ENCODE results near the gene GLIS1. TPM values are rescaled to one million over a fixed set of nuclear protein-coding genes. Genes with fewer than 3 reads are reported as not detected.
A peak's percentile ranks its signal among the peaks of the same experiment; 100 is the strongest.

GLIS1 gene
- total and polyA plus RNA-seq, 8 donors = 0.20 to 4.8 (median 0.55) TPM; not detected in 1

DNA sequence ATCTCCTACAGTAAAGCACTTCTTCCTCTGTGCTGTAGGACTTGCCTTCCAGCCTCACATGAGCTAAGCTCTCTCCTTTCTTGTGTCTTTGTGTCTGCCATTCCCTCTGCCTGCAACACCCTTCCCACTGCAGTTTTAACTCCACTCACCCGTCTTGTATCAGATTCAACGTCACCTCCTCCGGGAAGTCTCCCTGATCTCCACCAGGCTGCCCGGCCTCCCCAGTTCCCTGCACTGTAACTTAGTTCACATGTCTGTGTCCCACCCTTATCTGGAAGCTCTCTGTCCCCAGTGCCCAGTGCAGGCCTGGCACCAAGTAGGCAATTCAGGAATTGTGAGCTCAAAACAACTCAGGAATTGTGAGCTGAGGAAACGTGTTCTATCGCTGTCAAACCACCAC lies 96.4 kb downstream of the GLIS1 start:
- no peak overlapping the region for H3K27ac ChIP-seq
- H3K4me3 ChIP-seq = no peak overlapping the region
- 74 to 95% (median 85%) methylated on average over 6 of the region's 6 CpGs for WGBS, 5 donors
- intact Hi-C loops (cut with DNase I; ENCODE audit: low total_unique reads) = no loop called here
- no peak for TF ChIP-seq POLR2AphosphoS5 (IDR thresholded peaks at IDR 0.05)
- TF ChIP-seq EP300 (IDR thresholded peaks at IDR 0.05) = no peak
- TF ChIP-seq, protein P1, sequence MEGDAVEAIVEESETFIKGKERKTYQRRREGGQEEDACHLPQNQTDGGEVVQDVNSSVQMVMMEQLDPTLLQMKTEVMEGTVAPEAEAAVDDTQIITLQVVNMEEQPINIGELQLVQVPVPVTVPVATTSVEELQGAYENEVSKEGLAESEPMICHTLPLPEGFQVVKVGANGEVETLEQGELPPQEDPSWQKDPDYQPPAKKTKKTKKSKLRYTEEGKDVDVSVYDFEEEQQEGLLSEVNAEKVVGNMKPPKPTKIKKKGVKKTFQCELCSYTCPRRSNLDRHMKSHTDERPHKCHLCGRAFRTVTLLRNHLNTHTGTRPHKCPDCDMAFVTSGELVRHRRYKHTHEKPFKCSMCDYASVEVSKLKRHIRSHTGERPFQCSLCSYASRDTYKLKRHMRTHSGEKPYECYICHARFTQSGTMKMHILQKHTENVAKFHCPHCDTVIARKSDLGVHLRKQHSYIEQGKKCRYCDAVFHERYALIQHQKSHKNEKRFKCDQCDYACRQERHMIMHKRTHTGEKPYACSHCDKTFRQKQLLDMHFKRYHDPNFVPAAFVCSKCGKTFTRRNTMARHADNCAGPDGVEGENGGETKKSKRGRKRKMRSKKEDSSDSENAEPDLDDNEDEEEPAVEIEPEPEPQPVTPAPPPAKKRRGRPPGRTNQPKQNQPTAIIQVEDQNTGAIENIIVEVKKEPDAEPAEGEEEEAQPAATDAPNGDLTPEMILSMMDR (IDR thresholded peaks at IDR 0.05) = no peak
- no peak for TF ChIP-seq POLR2A (IDR thresholded peaks at IDR 0.05)
- no peaks in the 10 kb centered on the region for H3K4me1 ChIP-seq
- DNase-seq = peak in 1 of 2 donors; percentile 17
- peaks cover 0 to 6% (median 0%) of the 10 kb centered on the region in 3 donors for H3K27me3 ChIP-seq
- H3K9me3 ChIP-seq = no peaks in the 10 kb centered on the region
- H3K36me3 ChIP-seq = no peaks in the 10 kb centered on the region

DNA sequence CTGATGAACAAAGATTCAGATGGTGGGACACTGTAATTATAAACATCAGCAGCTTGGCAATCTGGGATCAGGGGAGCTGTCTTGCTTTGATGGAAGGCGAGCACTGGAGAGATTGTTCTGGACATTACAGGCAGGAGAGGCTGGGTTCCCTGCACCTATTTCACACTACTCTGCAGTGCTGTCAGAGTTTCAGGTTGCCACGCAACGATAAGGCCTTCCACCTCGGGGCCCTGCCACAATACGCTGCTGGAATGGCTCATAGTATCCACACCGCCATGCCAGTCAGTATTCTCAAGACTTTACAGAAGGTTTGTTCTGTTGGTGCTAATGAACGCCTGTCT lies 96.8 kb downstream of the GLIS1 start:
- intact Hi-C loops (cut with DNase I; ENCODE audit: low total_unique reads) = no loop called here
- Histone ChIP-seq H3K27ac (no peak overlapping the region), H3K9me3 (no peaks in the 10 kb centered on the region), H3K27me3 (peaks cover 0 to 6% (median 0%) of the 10 kb centered on the region in 3 donors), H3K4me3 (no peak overlapping the region), H3K4me1 (no peaks in the 10 kb centered on the region), H3K36me3 (no peaks in the 10 kb centered on the region)
- DNase-seq = peak in 1 of 2 donors; percentile 7
- WGBS, 5 donors = 76 to 91% (median 83%) methylated on average over 6 to 7 of the region's 7 CpGs
- TF ChIP-seq POLR2A (IDR thresholded peaks at IDR 0.05) = no peak
- TF ChIP-seq, protein P1 (IDR thresholded peaks at IDR 0.05) = no peak
- TF ChIP-seq POLR2AphosphoS5 (IDR thresholded peaks at IDR 0.05) = no peak
- no peak for TF ChIP-seq EP300 (IDR thresholded peaks at IDR 0.05)

DNA sequence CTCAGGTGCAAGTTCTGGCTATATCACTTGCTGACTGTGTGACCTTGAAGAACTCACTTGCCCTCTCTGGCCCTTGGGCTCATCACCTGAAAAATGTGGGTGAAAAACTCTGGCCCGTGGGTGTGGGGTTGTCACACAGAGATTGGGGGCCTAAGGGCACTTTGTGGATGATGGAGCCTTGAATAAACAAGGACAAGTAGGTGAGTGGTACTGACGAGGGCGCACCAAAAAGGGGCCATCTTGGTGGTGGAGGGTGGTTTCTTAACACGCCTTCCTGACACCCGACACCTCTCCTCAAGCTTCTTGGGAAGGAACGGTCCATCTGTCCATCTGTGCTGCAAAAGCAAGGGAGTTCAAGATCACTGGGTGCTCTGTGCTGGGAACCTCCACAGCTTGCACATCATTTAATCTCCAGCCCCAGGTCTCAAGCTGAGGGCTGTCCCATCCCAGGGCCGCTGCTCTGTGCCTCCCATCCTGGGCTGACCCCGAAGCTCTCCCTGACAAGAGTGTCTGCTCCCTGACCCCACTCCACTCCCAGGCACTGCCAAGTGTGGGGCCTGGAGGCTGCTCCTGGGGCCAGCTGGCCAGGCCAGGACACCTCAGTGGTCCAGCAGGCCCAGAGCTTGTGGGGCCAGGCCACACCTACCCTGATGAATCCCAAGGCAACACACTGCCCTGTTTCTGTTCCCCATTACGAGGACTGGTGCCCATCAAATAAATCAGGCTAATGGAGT lies 97.3 kb downstream of the GLIS1 start:
- Histone ChIP-seq H3K27ac (no peak overlapping the region), H3K9me3 (no peaks in the 10 kb centered on the region), H3K27me3 (peaks cover 0 to 6% (median 0%) of the 10 kb centered on the region in 3 donors), H3K36me3 (no peaks in the 10 kb centered on the region), H3K4me1 (no peaks in the 10 kb centered on the region), H3K4me3 (no peak overlapping the region)
- intact Hi-C loops (cut with DNase I; ENCODE audit: low total_unique reads) = no loop called here
- no peak for DNase-seq
- TF ChIP-seq, protein P1 (IDR thresholded peaks at IDR 0.05) = no peak
- TF ChIP-seq POLR2AphosphoS5 (IDR thresholded peaks at IDR 0.05) (no peak), EP300 (IDR thresholded peaks at IDR 0.05) (no peak), POLR2A (IDR thresholded peaks at IDR 0.05) (no peak)
- WGBS, 5 donors = 83 to 90% (median 87%) methylated on average over 9 of the region's 9 CpGs

DNA sequence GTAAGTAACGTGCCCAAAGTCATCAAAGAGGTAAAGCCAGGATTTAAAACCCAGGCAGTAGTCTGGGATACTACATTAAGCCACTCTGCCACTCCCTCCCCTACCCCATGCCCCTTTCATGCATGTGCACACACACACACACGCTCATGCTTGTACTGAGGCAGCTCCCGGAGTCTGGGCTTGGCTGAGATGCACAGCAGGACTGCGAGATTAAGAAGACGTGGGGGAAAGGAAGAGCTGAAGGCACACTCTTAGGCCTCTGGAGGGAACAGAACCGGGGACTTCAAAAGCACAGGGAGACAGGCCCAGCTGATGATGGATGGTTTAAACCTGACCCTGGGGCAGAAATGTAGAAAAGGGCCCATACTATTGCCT lies 98.3 kb downstream of the GLIS1 start:
- no peak for DNase-seq
- intact Hi-C loops (cut with DNase I; ENCODE audit: low total_unique reads) = no loop called here
- H3K36me3 ChIP-seq = no peaks in the 10 kb centered on the region

More for the DNA sequence above, 98.3 kb downstream of the GLIS1 start:
- H3K27me3 ChIP-seq = peaks cover 0 to 6% (median 0%) of the 10 kb centered on the region in 3 donors
- no peak overlapping the region for H3K4me3 ChIP-seq
- TF ChIP-seq POLR2AphosphoS5 (IDR thresholded peaks at IDR 0.05) (no peak), POLR2A (IDR thresholded peaks at IDR 0.05) (no peak), EP300 (IDR thresholded peaks at IDR 0.05) (no peak)
- TF ChIP-seq, protein P1 (IDR thresholded peaks at IDR 0.05) = no peak
- no peaks in the 10 kb centered on the region for H3K4me1 ChIP-seq
- H3K9me3 ChIP-seq = no peaks in the 10 kb centered on the region
- 59 to 83% (median 61%) methylated on average over 6 of the region's 6 CpGs for WGBS, 5 donors
- no peak overlapping the region for H3K27ac ChIP-seq

Measured in stomach (tissue), 9 donors.